Activated CD8-positive, alpha-beta memory T cell treated with anti-CD3 and anti-CD28 coated beads for 24 hours (primary cell): ENCODE data around the gene DHDH.
A peak's percentile ranks its signal among the peaks of the same experiment; 100 is the strongest.

Source experiments
- DNase-seq: peaks from one replicate; pipeline ENCODE4 v3.0.0-alpha.2; 2020

Gene DHDH

GRCh38 chr19:48968813-48969218 lies 35.3 kb downstream of the DHDH start:
- DNase-seq: no peak

- DNase-seq: no peak
Measured at GRCh38 chr19:48969276-48970138, 36.0 kb downstream of the DHDH start.

- DNase-seq: no peak
Measured at GRCh38 chr19:48970139-48970766, 36.8 kb downstream of the DHDH start.

GRCh38 chr19:48970923-48971395 lies 37.5 kb downstream of the DHDH start:
- DNase-seq: peak; percentile 94

- DNase-seq: no peak
Measured at GRCh38 chr19:48975947-48976847, 42.7 kb downstream of the DHDH start.

- no peak for DNase-seq
Measured at GRCh38 chr19:48977061-48977460, 43.6 kb downstream of the DHDH start.

GRCh38 chr19:48982280-48982679 lies 48.8 kb downstream of the DHDH start:
- no peak for DNase-seq

GRCh38 chr19:48985711-48986110 lies 52.2 kb downstream of the DHDH start:
- DNase-seq: no peak

- no peak for DNase-seq
Measured at GRCh38 chr19:48986211-48986610, 52.7 kb downstream of the DHDH start.

GRCh38 chr19:48987323-48987722 lies 53.8 kb downstream of the DHDH start:
- no peak for DNase-seq

- no peak for DNase-seq
Measured at GRCh38 chr19:48988286-48988685, 54.8 kb downstream of the DHDH start.

GRCh38 chr19:48988860-48989259 lies 55.4 kb downstream of the DHDH start:
- no peak for DNase-seq

GRCh38 chr19:48989701-48990291 lies 56.3 kb downstream of the DHDH start:
- DNase-seq: no peak

- DNase-seq: no peak
Measured at GRCh38 chr19:48990400-48990799, 56.9 kb downstream of the DHDH start.

GRCh38 chr19:48991011-48991609 lies 57.6 kb downstream of the DHDH start:
- no peak for DNase-seq

GRCh38 chr19:48991873-48992580 lies 58.5 kb downstream of the DHDH start:
- DNase-seq: no peak

- no peak for DNase-seq
Measured at GRCh38 chr19:48992581-48993174, 59.2 kb downstream of the DHDH start.

GRCh38 chr19:48993175-48994034 lies 59.9 kb downstream of the DHDH start, which contains the start of the genes GYS1 and RUVBL2:
Gene GYS1 (minus strand): TSS chr19:48993309. CDS start chr19:48993112, 197 bp downstream.
Gene RUVBL2 (plus strand): TSS chr19:48993887. CDS start chr19:48993912, 25 bp downstream.
- DNase-seq: peak; percentile 99

GRCh38 chr19:48994035-48994386 lies 60.5 kb downstream of the DHDH start:
- DNase-seq: no peak
